SK-N-MC (cell line): Measurements from ENCODE around the gene NCKAP5.

Source experiments
- EZH2 ChIP-seq: fragments of 200-600 bp; sonication (generic); IDR thresholded peaks from one replicate; pipeline ENCODE4 v1.6.1; 2017; ENCODE audit warnings: antibody characterized with exemption
- FOXP2 ChIP-seq: optimal IDR thresholded peaks from 2 replicates; pipeline ENCODE3; 2011; ENCODE audit warnings: mild to moderate bottlenecking, moderate library complexity; ENCODE audit not compliant: insufficient read depth; ENCODE audit errors: extremely low read length, control extremely low read depth
- POLR2AphosphoS5 ChIP-seq: IDR thresholded peaks from 2 replicates; pipeline ENCODE4 v1.6.1; 2012; ENCODE audit warnings: mild to moderate bottlenecking, low read depth, low read length, borderline replicate concordance

GRCh38 chr2:132750606-132751005, 817.7 kb downstream of the NCKAP5 start:
- TF ChIP-seq EZH2, result no peak
- no peak for TF ChIP-seq POLR2AphosphoS5
- no peak for TF ChIP-seq FOXP2
